NCI-H1417 treated with DMSO at 0.1 percent for 48 hours (cell line): ENCODE results near the gene POLR3B.
"Not testable (repeated sequence)": the region's sequence is repeated elsewhere in the genome, so short reads cannot be mapped to it uniquely, and the experiment has no call there.

Experiments used
- DNase-seq: peaks from one replicate; lab custom pipeline; 2025; lab: John Stamatoyannopoulos, UW

The POLR3B gene

GRCh38 chr12:106357549-106358395, at the start of gene POLR3B:
TSS of gene POLR3B (plus strand) at chr12:106357748. CDS start at chr12:106357880, 132 bp downstream.
- DNase-seq: peak; percentile 94

- no peak for DNase-seq
Measured at GRCh38 chr12:106308121-106308520, 49.4 kb upstream of the POLR3B start.

- no peak for DNase-seq
Measured at GRCh38 chr12:106308611-106309010, 48.9 kb upstream of the POLR3B start.

GRCh38 chr12:106309671-106310505, 47.7 kb upstream of the POLR3B start:
- no peak for DNase-seq

- no peak for DNase-seq
Measured at GRCh38 chr12:106310687-106311086, 46.9 kb upstream of the POLR3B start.

GRCh38 chr12:106311139-106311538, 46.4 kb upstream of the POLR3B start:
- no peak for DNase-seq

- not testable (repeated sequence) for DNase-seq
Measured at GRCh38 chr12:106313413-106313812, 44.1 kb upstream of the POLR3B start.

GRCh38 chr12:106315523-106315922, 42.0 kb upstream of the POLR3B start:
- no peak for DNase-seq

- DNase-seq: no peak
Measured at GRCh38 chr12:106317406-106318082, 40.0 kb upstream of the POLR3B start.

- DNase-seq: no peak
Measured at GRCh38 chr12:106321139-106321850, 36.3 kb upstream of the POLR3B start.

GRCh38 chr12:106323537-106323936, 34.0 kb upstream of the POLR3B start:
- no peak for DNase-seq

GRCh38 chr12:106327309-106327869, 30.2 kb upstream of the POLR3B start:
- no peak for DNase-seq

GRCh38 chr12:106328735-106329134, 28.8 kb upstream of the POLR3B start:
- DNase-seq: no peak

- DNase-seq: peak; percentile 90
Measured at GRCh38 chr12:106329231-106329982, 28.1 kb upstream of the POLR3B start.

GRCh38 chr12:106331599-106331998, 25.9 kb upstream of the POLR3B start:
- DNase-seq: no peak

GRCh38 chr12:106332536-106332935, 25.0 kb upstream of the POLR3B start:
- DNase-seq: no peak

- no peak for DNase-seq
Measured at GRCh38 chr12:106333010-106333409, 24.5 kb upstream of the POLR3B start.

- DNase-seq: no peak
Measured at GRCh38 chr12:106333756-106334155, 23.8 kb upstream of the POLR3B start.

GRCh38 chr12:106341086-106341877, 16.3 kb upstream of the POLR3B start:
- DNase-seq: no peak
